Pancreas (tissue), 10 donors: Measurements from ENCODE around the gene PPP1R3C. TPM values are rescaled to one million over a fixed set of nuclear protein-coding genes. Genes with fewer than 3 reads are reported as not detected.

Experiments used
- ATAC-seq, 4 donors: fragments of 200-7000 bp; cut with Tn5 transposase; one replicate each; pipeline versions ENCODE4 v1.8.0 to v1.9.1; 2020; ENCODE audit warnings: mild to moderate bottlenecking in 4 of 4, moderate library complexity in 4 of 4
- DNase-seq, 6 donors: peaks; one replicate each; pipeline ENCODE4 v3.0.0-alpha.2; 2020
- FAIRE-seq: peaks from 2 replicates; lab custom pipeline; 2012; peaks lifted over from hg19 to GRCh38; lab: Jason Lieb, UNC
- H3K27ac ChIP-seq, 4 donors: fragments of 200-600 bp; sonication (generic); 1 replicate in 3 of 4; 2 replicates in 1 of 4; pipeline versions ENCODE4 v1.5.0 to v1.8.0; 2020
- H3K27me3 ChIP-seq, 4 donors: fragments of 200-600 bp; one replicate each; pipeline ENCODE4 v1.8.0; 2021
- H3K36me3 ChIP-seq, 3 donors: fragments of 200-600 bp; sonication (generic) in 1 of 3; one replicate each; pipeline versions ENCODE4 v1.5.0 to v1.8.0; 2020 to 2021
- H3K4me1 ChIP-seq, 3 donors: fragments of 200-600 bp; one replicate each; pipeline ENCODE4 v1.8.0; 2021
- H3K4me3 ChIP-seq, 4 donors: fragments of 200-600 bp; sonication (generic) in 2 of 4; one replicate each; pipeline versions ENCODE4 v1.5.0 to v1.8.0; 2020 to 2021
- H3K9me3 ChIP-seq, 4 donors: fragments of 200-600 bp; one replicate each; pipeline ENCODE4 v1.8.0; 2021
- WGBS, 2 donors: extraction: QIAGEN DNeasy Blood & Tissue Kit; methylation state at CpG; one replicate each; pipeline ENCODE4 v1.1.7; 2013; 5-methylcytosine and 5-hydroxymethylcytosine counted together
- intact Hi-C, 3 donors: fragments of 100-400 bp; cut with DNase I; formaldehyde crosslinking; loops; one replicate each; pipeline versions ENCODE4 v1.11.1 to v1.14.2; 2022
- polyA plus RNA-seq, 2 donors: library from polyadenylated mRNA; stranded (reverse); fragments of 200-250 nt; gene quantifications; one replicate each; pipeline ENCODE4 v1.2.3, GENCODE V29; 2013
- total RNA-seq, 6 donors: library from RNA; stranded (reverse); fragmentation: NEBNext Ultra II Directional in 4 of 6; extraction: Animal tissue kit (Norgen Biotek cat#: 25700) in 4 of 6; gene quantifications; one replicate each; pipeline versions ENCODE4 v1.2.1 to v1.2.4, GENCODE V29; 2021 to 2023
- TF ChIP-seq, protein P1 (sequence below), 4 donors: fragments of 200-600 bp; sonication (generic) in 3 of 4; IDR thresholded peaks; one replicate each; pipeline versions ENCODE4 v1.5.0 to v1.8.0; 2021; ENCODE audit warnings: antibody characterized with exemption in 4 of 4
- donor health status: healthy with polysubstance abuse.
- donor health status: DM: no; HTN: no; CAD: no; lungs with moderate emphysema.
- donor health status: DM: no; HTN: no; CAD: no.
- donor health status: control.
- donor health status: control.
- donor health status: Bipolar disorder and iron deficiency.
- donor health status: DM: yes; HTN: yes; CAD: no.
- donor health status: DM: no; HTN: no; CAD: no.
- donor health status: DM: no; HTN: no; CAD: no.
- donor health status: DM: yes; HTN: yes; CAD: no.

The PPP1R3C gene
- total and polyA plus RNA-seq, 8 donors, result 3.8 to 27.5 (median 14.3) TPM

DNA sequence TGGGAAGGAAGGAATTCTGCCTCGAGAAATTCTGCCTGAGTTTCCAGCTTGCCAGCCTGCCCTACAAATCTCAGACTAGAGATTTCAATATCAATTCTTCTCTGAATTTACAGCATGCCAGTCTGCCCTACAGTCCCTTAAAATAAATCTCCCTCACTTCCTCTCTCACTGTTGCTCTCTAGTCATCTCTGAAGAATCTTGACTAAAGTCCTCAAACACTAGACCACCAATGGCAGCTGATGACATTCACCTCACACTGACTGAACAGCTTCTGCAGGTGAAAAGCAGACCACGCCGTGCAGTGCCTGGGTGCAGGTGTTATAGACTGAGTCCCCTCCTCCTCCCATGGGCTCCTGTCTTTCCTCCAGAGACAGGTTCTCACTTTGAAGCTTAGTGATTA, 30.4 kb downstream of the PPP1R3C start:
- 91 to 93% methylated on average over 3 of the region's 3 CpGs for WGBS, 2 donors
- Histone ChIP-seq H3K4me1 (peaks cover 5 to 24% (median 24%) of the 10 kb centered on the region in 3 donors), H3K27ac (no peak overlapping the region), H3K27me3 (no peaks in the 10 kb centered on the region), H3K36me3 (no peaks in the 10 kb centered on the region), H3K9me3 (no peaks in the 10 kb centered on the region), H3K4me3 (no peak overlapping the region)
- TF ChIP-seq, protein P1, sequence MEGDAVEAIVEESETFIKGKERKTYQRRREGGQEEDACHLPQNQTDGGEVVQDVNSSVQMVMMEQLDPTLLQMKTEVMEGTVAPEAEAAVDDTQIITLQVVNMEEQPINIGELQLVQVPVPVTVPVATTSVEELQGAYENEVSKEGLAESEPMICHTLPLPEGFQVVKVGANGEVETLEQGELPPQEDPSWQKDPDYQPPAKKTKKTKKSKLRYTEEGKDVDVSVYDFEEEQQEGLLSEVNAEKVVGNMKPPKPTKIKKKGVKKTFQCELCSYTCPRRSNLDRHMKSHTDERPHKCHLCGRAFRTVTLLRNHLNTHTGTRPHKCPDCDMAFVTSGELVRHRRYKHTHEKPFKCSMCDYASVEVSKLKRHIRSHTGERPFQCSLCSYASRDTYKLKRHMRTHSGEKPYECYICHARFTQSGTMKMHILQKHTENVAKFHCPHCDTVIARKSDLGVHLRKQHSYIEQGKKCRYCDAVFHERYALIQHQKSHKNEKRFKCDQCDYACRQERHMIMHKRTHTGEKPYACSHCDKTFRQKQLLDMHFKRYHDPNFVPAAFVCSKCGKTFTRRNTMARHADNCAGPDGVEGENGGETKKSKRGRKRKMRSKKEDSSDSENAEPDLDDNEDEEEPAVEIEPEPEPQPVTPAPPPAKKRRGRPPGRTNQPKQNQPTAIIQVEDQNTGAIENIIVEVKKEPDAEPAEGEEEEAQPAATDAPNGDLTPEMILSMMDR (IDR thresholded peaks at IDR 0.05), result no peak
- FAIRE-seq (no peak), ATAC-seq (no peak), DNase-seq (no peak)
- intact Hi-C loops, result no loop called here

DNA sequence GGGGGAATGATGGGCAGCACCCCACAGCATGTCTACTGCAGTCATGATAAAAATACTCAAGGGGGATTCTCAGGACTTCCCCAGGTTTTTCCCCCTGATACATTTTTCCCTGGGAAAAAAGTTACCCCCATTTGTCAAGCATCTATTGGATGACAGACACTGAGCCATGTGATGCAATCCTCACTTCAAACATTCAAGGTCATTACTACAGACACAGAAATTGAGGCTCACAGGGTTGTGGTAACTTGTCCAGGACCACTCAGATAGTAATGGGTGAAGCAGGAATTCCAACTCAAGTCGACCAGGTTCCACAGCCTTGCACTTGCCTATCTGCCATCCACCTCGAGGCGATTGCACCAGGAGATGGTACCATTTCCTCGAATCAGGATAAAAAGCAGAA, 31.7 kb downstream of the PPP1R3C start:
- DNase-seq (no peak), ATAC-seq (no peak), FAIRE-seq (no peak)
- intact Hi-C loops, result no loop called here
- 86 to 91% methylated on average over 4 of the region's 4 CpGs for WGBS, 2 donors
- Histone ChIP-seq H3K27me3 (no peaks in the 10 kb centered on the region), H3K4me3 (no peak overlapping the region), H3K9me3 (no peaks in the 10 kb centered on the region), H3K4me1 (peaks cover 8 to 36% (median 36%) of the 10 kb centered on the region in 3 donors), H3K27ac (no peak overlapping the region), H3K36me3 (no peaks in the 10 kb centered on the region)
- TF ChIP-seq, protein P1 (IDR thresholded peaks at IDR 0.05), result no peak

DNA sequence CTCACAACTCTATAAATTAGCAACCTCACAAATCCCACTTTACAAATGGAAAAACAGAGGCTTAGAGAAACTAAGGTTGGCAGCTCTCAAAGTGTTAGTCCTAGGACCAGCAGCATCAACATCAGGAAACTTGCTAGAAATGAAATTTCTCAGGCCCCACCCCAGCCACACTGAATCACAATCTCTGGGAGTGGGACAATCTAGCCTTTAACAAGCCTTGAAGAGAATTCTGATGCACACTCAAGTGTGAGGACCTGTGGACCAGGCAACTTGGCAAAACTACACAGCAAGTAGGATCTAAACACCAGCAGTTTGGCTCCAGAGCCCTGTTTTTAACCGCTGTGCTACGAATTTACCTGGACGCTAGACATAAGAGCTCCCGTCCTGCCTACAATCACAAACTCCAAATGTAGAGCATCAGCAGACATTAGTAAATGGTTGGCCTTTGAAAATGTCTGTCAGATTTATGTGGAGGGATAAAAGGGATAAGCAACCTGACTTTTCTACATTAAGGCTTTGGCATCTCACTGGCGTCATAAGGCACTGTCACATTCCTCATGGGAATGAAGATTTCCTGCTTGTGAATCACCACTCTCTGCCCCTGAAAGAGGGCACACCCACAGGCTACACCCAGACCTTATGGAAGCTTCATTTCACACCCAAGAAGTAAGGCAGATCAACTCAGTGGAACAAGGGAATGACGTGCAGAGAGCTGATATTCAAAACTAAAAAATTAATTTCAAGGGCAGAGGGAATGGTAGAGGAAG, 34.5 kb downstream of the PPP1R3C start:
- Histone ChIP-seq H3K4me1 (peaks cover 11 to 40% (median 35%) of the 10 kb centered on the region in 3 donors), H3K36me3 (no peaks in the 10 kb centered on the region), H3K4me3 (no peak overlapping the region), H3K27ac (peak overlapping the region in 1 of 4 donors; percentile 66), H3K27me3 (no peaks in the 10 kb centered on the region), H3K9me3 (no peaks in the 10 kb centered on the region)
- WGBS, 2 donors, result 88 to 90% methylated on average over 6 of the region's 6 CpGs
- intact Hi-C loops, result no loop called here
- ATAC-seq (no peak), DNase-seq (no peak), FAIRE-seq (no peak)
- TF ChIP-seq, protein P1 (IDR thresholded peaks at IDR 0.05), result no peak

DNA sequence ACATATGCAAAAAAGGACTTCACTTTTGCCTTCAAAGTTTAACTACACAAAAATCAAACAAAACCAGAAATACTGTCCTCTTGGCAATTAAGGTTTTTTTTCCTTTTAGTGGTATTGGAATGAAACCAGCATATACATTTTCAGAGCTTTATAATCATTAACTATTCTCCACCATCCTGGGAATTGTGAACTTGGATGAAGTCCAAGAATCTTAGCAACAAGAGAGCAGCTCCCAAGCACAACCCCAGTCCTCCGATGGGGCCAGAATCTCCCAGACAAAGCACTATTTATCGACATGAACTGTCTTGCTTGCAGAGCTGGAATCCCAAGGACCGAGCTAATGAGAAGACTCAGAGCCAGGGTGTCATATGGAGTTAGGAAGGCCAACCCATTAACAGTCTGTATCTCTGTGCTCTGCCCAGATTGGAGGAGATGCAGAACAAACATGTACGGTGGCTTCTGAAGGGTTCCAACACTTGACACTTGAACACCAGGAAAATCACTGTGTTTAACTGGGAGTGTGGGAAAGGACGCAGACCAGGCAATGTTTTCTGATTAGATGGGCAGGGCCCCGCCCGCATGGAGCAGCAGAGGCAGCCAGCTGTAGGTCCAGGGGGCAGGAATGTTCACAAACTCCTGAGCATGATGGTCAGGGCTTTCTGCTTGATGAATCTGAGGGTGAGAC, 35.5 kb downstream of the PPP1R3C start:
- H3K9me3 ChIP-seq, result no peaks in the 10 kb centered on the region
- peak in 2 of 6 donors; percentile 53 to 72 for DNase-seq
- 10 to 11% methylated on average over 7 of the region's 7 CpGs for whole genome bisulfite sequencing, 2 donors
- H3K4me1 ChIP-seq, result peaks cover 21 to 49% (median 41%) of the 10 kb centered on the region in 3 donors
- H3K36me3 ChIP-seq, result no peaks in the 10 kb centered on the region
- H3K4me3 ChIP-seq, result no peak overlapping the region
- FAIRE-seq, result no peak
- ATAC-seq, result peak; percentile 69 to 86 (median 75)
- TF ChIP-seq, protein P1 (IDR thresholded peaks at IDR 0.05), result no peak
- H3K27ac ChIP-seq, result peak overlapping the region in 2 of 4 donors; percentile 26 to 66
- no peaks in the 10 kb centered on the region for H3K27me3 ChIP-seq
- intact Hi-C loops, result no loop called here
